ENCODE results near the gene TIAM2. TPM values are rescaled to one million over a fixed set of nuclear protein-coding genes. Genes with fewer than 3 reads are reported as not detected.
"Not testable (repeated sequence)": the region's sequence is repeated elsewhere in the genome, so short reads cannot be mapped to it uniquely, and the experiment has no call there.

Gene TIAM2
- total RNA-seq, 4 donors from 2014 or later: 25.7 to 77.1 (median 56.6) TPM

GRCh38 chr6:155268088-155268867 lies 273.2 kb downstream of the TIAM2 start:
- H3K27ac ChIP-seq: not testable (repeated sequence)

GRCh38 chr6:155269765-155270164 lies 274.6 kb downstream of the TIAM2 start:
- H3K27ac ChIP-seq: no peak overlapping the region
- H3K27me3 ChIP-seq: no peaks in the 10 kb centered on the region
- peaks cover 11 to 12% of the 10 kb centered on the region in 2 donors for H3K4me1 ChIP-seq
- intact Hi-C loops (cut with DNase I; ENCODE audit: low total_unique reads): no loop called here
- no peaks in the 10 kb centered on the region for H3K36me3 ChIP-seq
- H3K4me3 ChIP-seq: no peak overlapping the region
- TF ChIP-seq POLR2A (IDR thresholded peaks at IDR 0.05): no peak
- no peaks in the 10 kb centered on the region for H3K9me3 ChIP-seq
- DNase-seq: no peak

More at GRCh38 chr6:155268088-155268867, 273.2 kb downstream of the TIAM2 start:
- intact Hi-C loops (cut with DNase I; ENCODE audit: low total_unique reads); H3K9me3 ChIP-seq; DNase-seq; H3K27me3 ChIP-seq; H3K4me3 ChIP-seq; H3K36me3 ChIP-seq: not testable (repeated sequence)
- peaks cover 8 to 11% of the 10 kb centered on the region in 2 donors for H3K4me1 ChIP-seq
- TF ChIP-seq CTCF (IDR thresholded peaks at IDR 0.05): peak in 2 of 4 experiments; percentile 13 to 26

- intact Hi-C loops (cut with DNase I; ENCODE audit: low total_unique reads): no loop called here
- Histone ChIP-seq H3K9me3 (no peaks in the 10 kb centered on the region), H3K4me3 (no peak overlapping the region), H3K36me3 (no peaks in the 10 kb centered on the region), H3K27me3 (no peaks in the 10 kb centered on the region), H3K4me1 (peaks cover 11 to 12% of the 10 kb centered on the region in 2 donors), H3K27ac (no peak overlapping the region)
- TF ChIP-seq CTCF (IDR thresholded peaks at IDR 0.05) (no peak), POLR2A (IDR thresholded peaks at IDR 0.05) (no peak)
- DNase-seq: no peak
Measured at GRCh38 chr6:155270561-155271091, 275.5 kb downstream of the TIAM2 start.

GRCh38 chr6:155271145-155271544 lies 276.0 kb downstream of the TIAM2 start:
- H3K4me1 ChIP-seq: peaks cover 11 to 12% of the 10 kb centered on the region in 2 donors
- intact Hi-C loops (cut with DNase I; ENCODE audit: low total_unique reads): no loop called here
- peak overlapping the region in 1 of 2 donors; percentile 81 for H3K27ac ChIP-seq
- H3K9me3 ChIP-seq: no peaks in the 10 kb centered on the region
- TF ChIP-seq POLR2A (IDR thresholded peaks at IDR 0.05): no peak
- TF ChIP-seq CTCF (IDR thresholded peaks at IDR 0.05): no peak
- H3K36me3 ChIP-seq: no peaks in the 10 kb centered on the region
- no peak for DNase-seq
- no peaks in the 10 kb centered on the region for H3K27me3 ChIP-seq
- H3K4me3 ChIP-seq: no peak overlapping the region

GRCh38 chr6:155272353-155273232 lies 277.5 kb downstream of the TIAM2 start:
- Histone ChIP-seq H3K9me3 (no peaks in the 10 kb centered on the region), H3K27me3 (no peaks in the 10 kb centered on the region), H3K27ac (peak overlapping the region; percentile 47 to 81), H3K36me3 (no peaks in the 10 kb centered on the region), H3K4me1 (peaks cover 11 to 12% of the 10 kb centered on the region in 2 donors), H3K4me3 (no peak overlapping the region)
- DNase-seq: peak; percentile 49 to 56
- TF ChIP-seq POLR2A (IDR thresholded peaks at IDR 0.05) (no peak), CTCF (IDR thresholded peaks at IDR 0.05) (no peak)
- intact Hi-C loops (cut with DNase I; ENCODE audit: low total_unique reads): no loop called here

All from uterus (tissue), 4 donors.